ENCODE results near the gene TUBB4B.
A peak's percentile ranks its signal among the peaks of the same experiment; 100 is the strongest.

The TUBB4B gene

DNA sequence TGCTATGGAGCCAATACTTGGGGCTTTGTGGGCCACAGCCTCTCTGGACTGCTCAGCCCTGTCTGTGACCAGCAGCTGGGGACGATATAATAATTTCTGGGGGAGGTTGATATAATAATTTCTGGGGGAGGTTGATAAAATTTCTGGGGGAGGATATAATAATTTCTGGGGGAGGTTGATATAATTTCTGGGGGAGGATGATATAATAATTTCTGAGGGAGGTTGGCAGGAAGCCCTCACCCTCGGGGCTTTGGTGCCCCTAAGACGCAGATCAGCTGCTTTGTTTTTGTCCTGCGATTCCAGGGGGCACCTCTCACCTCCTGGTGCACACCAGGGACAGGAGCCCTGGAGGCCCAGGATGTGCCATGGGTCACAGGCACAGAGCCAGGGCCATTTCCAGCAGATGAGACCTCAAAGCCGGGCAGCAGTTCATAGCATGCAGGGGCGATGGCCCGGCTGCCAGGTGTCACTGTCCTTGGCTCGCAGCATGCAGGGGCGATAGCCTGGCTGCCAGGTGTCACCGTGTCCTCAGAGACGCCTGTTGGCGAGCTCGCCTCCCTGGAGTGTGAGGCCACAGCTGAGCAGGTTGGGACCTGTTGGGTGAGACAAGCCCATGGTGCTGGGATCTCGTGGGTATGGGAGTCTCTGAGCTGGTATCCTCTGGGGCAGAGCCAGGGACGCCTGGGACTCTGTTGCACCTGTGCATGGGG, 32.7 kb downstream of the TUBB4B start:
- H3K9me3 ChIP-seq (ENCODE audit: control insufficient read depth, insufficient read depth, low read depth, low read length): no peaks in the 10 kb centered on the region
- H3K27ac ChIP-seq (ENCODE audit: extremely low read depth, low read depth, low read length): no peak overlapping the region
- CTCF ChIA-PET: interaction anchor here (0.6 to 1.7 kb wide), 6 partner anchors 11 to 226 kb away, joined by 3 to 5 read pairs (median 4); no protein-coding TSS in a partner anchor
- H3K4me3 ChIP-seq (ENCODE audit: low read depth, low read length): no peak overlapping the region
- TF ChIP-seq GLIS1 (tag by site-specific recombination; IDR thresholded peaks at IDR 0.05): 0 out of 2 replicates have a peak, but pooled peaks have one; percentile 13
- no peak for TF ChIP-seq ELK4 (IDR thresholded peaks at IDR 0.05; ENCODE audit: borderline replicate concordance, low read depth, low read length)
- TF ChIP-seq ZSCAN18 (tag by site-specific recombination; IDR thresholded peaks at IDR 0.05): no peak
- TF ChIP-seq SCRT1 (tag by site-specific recombination; IDR thresholded peaks at IDR 0.05; ENCODE audit: borderline replicate concordance): 0 out of 2 replicates have a peak, but pooled peaks have one; percentile 37
- no peak for TF ChIP-seq ZNF645 (tag by site-specific recombination; IDR thresholded peaks at IDR 0.05)
- TF ChIP-seq ZNF571 (tag by site-specific recombination; IDR thresholded peaks at IDR 0.05): no peak
- TF ChIP-seq ZNF202 (tag by site-specific recombination; IDR thresholded peaks at IDR 0.05; ENCODE audit: borderline replicate concordance): no peak
- TF ChIP-seq, protein P1, sequence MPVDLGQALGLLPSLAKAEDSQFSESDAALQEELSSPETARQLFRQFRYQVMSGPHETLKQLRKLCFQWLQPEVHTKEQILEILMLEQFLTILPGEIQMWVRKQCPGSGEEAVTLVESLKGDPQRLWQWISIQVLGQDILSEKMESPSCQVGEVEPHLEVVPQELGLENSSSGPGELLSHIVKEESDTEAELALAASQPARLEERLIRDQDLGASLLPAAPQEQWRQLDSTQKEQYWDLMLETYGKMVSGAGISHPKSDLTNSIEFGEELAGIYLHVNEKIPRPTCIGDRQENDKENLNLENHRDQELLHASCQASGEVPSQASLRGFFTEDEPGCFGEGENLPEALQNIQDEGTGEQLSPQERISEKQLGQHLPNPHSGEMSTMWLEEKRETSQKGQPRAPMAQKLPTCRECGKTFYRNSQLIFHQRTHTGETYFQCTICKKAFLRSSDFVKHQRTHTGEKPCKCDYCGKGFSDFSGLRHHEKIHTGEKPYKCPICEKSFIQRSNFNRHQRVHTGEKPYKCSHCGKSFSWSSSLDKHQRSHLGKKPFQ (tag by site-specific recombination; IDR thresholded peaks at IDR 0.05): no peak
- TF ChIP-seq GLIS2 (tag by site-specific recombination; IDR thresholded peaks at IDR 0.05): peak; percentile 15; the same call in 1 of the 2 replicates
- no peak for TF ChIP-seq ZNF585B (tag by site-specific recombination; IDR thresholded peaks at IDR 0.05)
- TF ChIP-seq SCRT2 (tag by site-specific recombination; IDR thresholded peaks at IDR 0.05): peak; percentile 76
- no peak for TF ChIP-seq REST (tag by site-specific recombination; IDR thresholded peaks at IDR 0.05)
- TF ChIP-seq, protein P2, sequence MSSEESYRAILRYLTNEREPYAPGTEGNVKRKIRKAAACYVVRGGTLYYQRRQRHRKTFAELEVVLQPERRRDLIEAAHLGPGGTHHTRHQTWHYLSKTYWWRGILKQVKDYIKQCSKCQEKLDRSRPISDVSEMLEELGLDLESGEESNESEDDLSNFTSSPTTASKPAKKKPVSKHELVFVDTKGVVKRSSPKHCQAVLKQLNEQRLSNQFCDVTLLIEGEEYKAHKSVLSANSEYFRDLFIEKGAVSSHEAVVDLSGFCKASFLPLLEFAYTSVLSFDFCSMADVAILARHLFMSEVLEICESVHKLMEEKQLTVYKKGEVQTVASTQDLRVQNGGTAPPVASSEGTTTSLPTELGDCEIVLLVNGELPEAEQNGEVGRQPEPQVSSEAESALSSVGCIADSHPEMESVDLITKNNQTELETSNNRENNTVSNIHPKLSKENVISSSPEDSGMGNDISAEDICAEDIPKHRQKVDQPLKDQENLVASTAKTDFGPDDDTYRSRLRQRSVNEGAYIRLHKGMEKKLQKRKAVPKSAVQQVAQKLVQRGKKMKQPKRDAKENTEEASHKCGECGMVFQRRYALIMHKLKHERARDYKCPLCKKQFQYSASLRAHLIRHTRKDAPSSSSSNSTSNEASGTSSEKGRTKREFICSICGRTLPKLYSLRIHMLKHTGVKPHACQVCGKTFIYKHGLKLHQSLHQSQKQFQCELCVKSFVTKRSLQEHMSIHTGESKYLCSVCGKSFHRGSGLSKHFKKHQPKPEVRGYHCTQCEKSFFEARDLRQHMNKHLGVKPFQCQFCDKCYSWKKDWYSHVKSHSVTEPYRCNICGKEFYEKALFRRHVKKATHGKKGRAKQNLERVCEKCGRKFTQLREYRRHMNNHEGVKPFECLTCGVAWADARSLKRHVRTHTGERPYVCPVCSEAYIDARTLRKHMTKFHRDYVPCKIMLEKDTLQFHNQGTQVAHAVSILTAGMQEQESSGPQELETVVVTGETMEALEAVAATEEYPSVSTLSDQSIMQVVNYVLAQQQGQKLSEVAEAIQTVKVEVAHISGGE (tag by site-specific recombination; conservative IDR thresholded peaks at IDR 0.05; ENCODE audit: low read depth): no peak
- no peak for TF ChIP-seq ZNF362 (tag by site-specific recombination; IDR thresholded peaks at IDR 0.05)
- TF ChIP-seq ZNF785 (tag by site-specific recombination; IDR thresholded peaks at IDR 0.05): no peak
- no peak for TF ChIP-seq ZNF529 (tag by site-specific recombination; IDR thresholded peaks at IDR 0.05; ENCODE audit: insufficient replicate concordance)
- no peak for TF ChIP-seq HIC1 (tag by site-specific recombination; IDR thresholded peaks at IDR 0.05)
- 0 out of 2 replicates have a peak, but pooled peaks cover 4% of the 10 kb centered on the region for H3K4me1 ChIP-seq (ENCODE audit: control insufficient read depth, insufficient read depth, low read length)
- peaks cover 0 to 37% of the 10 kb centered on the region in 2 experiments; a peak in 2 of 3 replicates for H3K36me3 ChIP-seq (ENCODE audit: control insufficient read depth in 2 of 2, insufficient read depth in 1 of 2, low read length in 2 of 2)
- POLR2A ChIA-PET: interaction anchor here (0.5 to 1.9 kb wide), 4 partner anchors 33 to 278 kb away, joined by 3 to 7 read pairs (median 3); partner anchors contain the start of genes MRPL41, SAPCD2 and TUBB4B

Data from HEK293 (cell line).